KMS-11 (cell line): ENCODE data around the gene UNC13A.

Experiments
- H2AFZ ChIP-seq: fragments of 200-600 bp; sonication (generic); 2 replicates; pipeline ENCODE4 v1.6.1; 2016; ENCODE audit warnings: antibody characterized with exemption, mixed run types, low read depth
- H3K27ac ChIP-seq: fragments of 200-600 bp; sonication (generic); 2 replicates; pipeline ENCODE4 v1.6.1; 2016; ENCODE audit warnings: mild to moderate bottlenecking, mixed run types
- H3K27me3 ChIP-seq: fragments of 200-600 bp; sonication (generic); 2 replicates; pipeline ENCODE4 v1.6.1; 2017; ENCODE audit warnings: mild to moderate bottlenecking, low read depth, mixed run types, moderate library complexity; ENCODE audit not compliant: insufficient read depth
- H3K36me3 ChIP-seq: fragments of 200-600 bp; sonication (generic); 2 replicates; pipeline ENCODE4 v1.6.1; 2017; ENCODE audit warnings: mild to moderate bottlenecking, mixed run types; ENCODE audit not compliant: insufficient read depth
- H3K4me1 ChIP-seq: fragments of 200-600 bp; sonication (generic); 2 replicates; pipeline ENCODE4 v1.6.1; 2016; ENCODE audit warnings: mild to moderate bottlenecking, low read depth, mixed run types; ENCODE audit not compliant: poor library complexity, severe bottlenecking
- H3K4me2 ChIP-seq: fragments of 200-600 bp; sonication (generic); 2 replicates; pipeline ENCODE4 v1.7.0; 2016; ENCODE audit warnings: mild to moderate bottlenecking, mixed run types
- H3K4me3 ChIP-seq: fragments of 200-600 bp; sonication (generic); IDR thresholded peaks from 2 replicates; pipeline ENCODE4 v1.6.1; 2017; ENCODE audit warnings: low read depth, low read length, mixed read lengths; ENCODE audit not compliant: insufficient read depth
- H3K79me2 ChIP-seq: fragments of 200-600 bp; sonication (generic); 2 replicates; pipeline ENCODE4 v1.6.1; 2016; ENCODE audit warnings: low read depth, mixed run types; ENCODE audit not compliant: insufficient read depth
- H3K9ac ChIP-seq: fragments of 200-600 bp; sonication (generic); 2 replicates; pipeline ENCODE4 v1.6.1; 2016; ENCODE audit warnings: mild to moderate bottlenecking, mixed run types
- H4K20me1 ChIP-seq: fragments of 200-600 bp; sonication (generic); 2 replicates; pipeline ENCODE4 v1.6.1; 2016; ENCODE audit warnings: mild to moderate bottlenecking, mixed run types; ENCODE audit not compliant: insufficient read depth
- TF ChIP-seq, protein P1 (sequence below): fragments of 200-600 bp; sonication (generic); conservative IDR thresholded peaks from 2 replicates; pipeline ENCODE4 v1.6.1; 2017; ENCODE audit warnings: low read depth, mild to moderate bottlenecking, antibody characterized with exemption, low read length, moderate library complexity, mixed read lengths

Gene UNC13A

GRCh38 chr19:17604372-17605025 is 83.7 kb downstream of the UNC13A start:
- no peak overlapping the region for H3K27ac ChIP-seq
- H2AFZ ChIP-seq, result no peak overlapping the region
- H3K4me1 ChIP-seq, result peaks cover 4% of the 10 kb centered on the region
- H3K27me3 ChIP-seq, result peaks cover 56% of the 10 kb centered on the region
- H3K36me3 ChIP-seq, result no peaks in the 10 kb centered on the region
- TF ChIP-seq, protein P1, sequence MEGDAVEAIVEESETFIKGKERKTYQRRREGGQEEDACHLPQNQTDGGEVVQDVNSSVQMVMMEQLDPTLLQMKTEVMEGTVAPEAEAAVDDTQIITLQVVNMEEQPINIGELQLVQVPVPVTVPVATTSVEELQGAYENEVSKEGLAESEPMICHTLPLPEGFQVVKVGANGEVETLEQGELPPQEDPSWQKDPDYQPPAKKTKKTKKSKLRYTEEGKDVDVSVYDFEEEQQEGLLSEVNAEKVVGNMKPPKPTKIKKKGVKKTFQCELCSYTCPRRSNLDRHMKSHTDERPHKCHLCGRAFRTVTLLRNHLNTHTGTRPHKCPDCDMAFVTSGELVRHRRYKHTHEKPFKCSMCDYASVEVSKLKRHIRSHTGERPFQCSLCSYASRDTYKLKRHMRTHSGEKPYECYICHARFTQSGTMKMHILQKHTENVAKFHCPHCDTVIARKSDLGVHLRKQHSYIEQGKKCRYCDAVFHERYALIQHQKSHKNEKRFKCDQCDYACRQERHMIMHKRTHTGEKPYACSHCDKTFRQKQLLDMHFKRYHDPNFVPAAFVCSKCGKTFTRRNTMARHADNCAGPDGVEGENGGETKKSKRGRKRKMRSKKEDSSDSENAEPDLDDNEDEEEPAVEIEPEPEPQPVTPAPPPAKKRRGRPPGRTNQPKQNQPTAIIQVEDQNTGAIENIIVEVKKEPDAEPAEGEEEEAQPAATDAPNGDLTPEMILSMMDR, result no peak
- no peak overlapping the region for H3K4me2 ChIP-seq
- H3K79me2 ChIP-seq, result no peaks in the 10 kb centered on the region
- H3K9ac ChIP-seq, result no peak overlapping the region
- H3K4me3 ChIP-seq, result no peak overlapping the region
- no peaks in the 10 kb centered on the region for H4K20me1 ChIP-seq

- Histone ChIP-seq H3K4me2 (no peak overlapping the region), H3K27ac (no peak overlapping the region), H3K27me3 (peaks cover 67% of the 10 kb centered on the region), H3K4me3 (no peak overlapping the region), H3K4me1 (peaks cover 4% of the 10 kb centered on the region), H3K79me2 (no peaks in the 10 kb centered on the region), H4K20me1 (no peaks in the 10 kb centered on the region), H3K9ac (no peak overlapping the region), H3K36me3 (no peaks in the 10 kb centered on the region), H2AFZ (no peak overlapping the region)
- TF ChIP-seq, protein P1, result no peak
Measured at GRCh38 chr19:17602872-17603510, 85.2 kb downstream of the UNC13A start.

DNA sequence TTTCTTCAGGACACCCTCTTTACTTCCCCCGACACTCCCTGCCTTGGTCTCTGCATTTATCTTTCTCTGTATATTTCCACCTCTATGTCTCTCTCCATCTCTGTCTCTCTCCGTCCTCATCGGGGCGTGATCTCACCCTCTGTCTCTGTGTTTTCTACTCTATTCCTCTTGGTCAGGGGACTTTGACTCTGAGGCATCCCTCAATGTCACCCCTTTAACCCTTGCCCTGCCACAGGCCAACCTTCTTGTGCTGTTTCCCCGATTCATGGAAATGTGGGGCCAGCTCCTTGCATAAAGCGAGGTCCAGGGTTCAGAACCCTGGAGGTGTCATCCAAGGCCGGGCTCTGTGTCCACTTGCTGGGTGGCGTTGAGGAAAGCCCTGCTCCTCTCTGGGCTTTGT is 85.9 kb downstream of the UNC13A start:
- TF ChIP-seq, protein P1, result no peak
- Histone ChIP-seq H3K27ac (no peak overlapping the region), H3K9ac (no peak overlapping the region), H2AFZ (no peak overlapping the region), H3K27me3 (peaks cover 72% of the 10 kb centered on the region), H3K4me2 (no peak overlapping the region), H3K79me2 (no peaks in the 10 kb centered on the region), H4K20me1 (no peaks in the 10 kb centered on the region), H3K4me1 (peaks cover 4% of the 10 kb centered on the region), H3K4me3 (no peak overlapping the region), H3K36me3 (no peaks in the 10 kb centered on the region)

DNA sequence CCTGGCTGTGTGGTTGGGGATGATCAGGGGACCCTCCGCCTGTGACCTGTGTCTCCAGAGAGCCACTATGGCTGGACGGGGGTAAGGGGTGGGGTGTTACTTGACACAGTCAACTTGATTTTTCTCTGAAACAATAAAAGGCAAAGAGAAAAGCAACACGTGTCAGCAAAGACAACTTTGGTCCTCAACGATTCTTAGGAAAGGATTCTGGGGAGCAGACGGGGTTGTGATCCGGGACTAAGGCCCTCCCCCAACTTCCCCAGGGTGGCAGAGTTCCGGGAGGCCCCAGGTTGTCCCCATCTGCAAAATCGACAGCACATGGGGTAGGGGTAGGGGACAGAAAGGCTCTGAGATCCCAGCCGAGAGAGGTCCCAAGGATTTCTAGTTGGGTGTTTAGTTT is 86.5 kb downstream of the UNC13A start:
- H3K9ac ChIP-seq, result no peak overlapping the region
- TF ChIP-seq, protein P1, result no peak
- H3K4me2 ChIP-seq, result no peak overlapping the region

More for the DNA sequence above, 86.5 kb downstream of the UNC13A start:
- H3K27me3 ChIP-seq, result peaks cover 77% of the 10 kb centered on the region
- peaks cover 4% of the 10 kb centered on the region for H3K4me1 ChIP-seq
- no peaks in the 10 kb centered on the region for H4K20me1 ChIP-seq
- H3K27ac ChIP-seq, result no peak overlapping the region
- H3K4me3 ChIP-seq, result no peak overlapping the region
- H3K79me2 ChIP-seq, result no peaks in the 10 kb centered on the region
- H2AFZ ChIP-seq, result no peak overlapping the region
- no peaks in the 10 kb centered on the region for H3K36me3 ChIP-seq
